Left renal cortex interstitium (tissue), 4 donors: Measurements from ENCODE around the gene ANAPC4. TPM values are rescaled to one million over a fixed set of nuclear protein-coding genes. Genes with fewer than 3 reads are reported as not detected.

Source experiments
- DNase-seq, 4 donors: peaks; one replicate each; pipeline ENCODE4 v3.0.0-alpha.2; 2013; ENCODE audit warnings: low read depth in 4 of 4, low spot score in 2 of 4, missing footprints in 1 of 4
- polyA plus RNA-seq, 4 donors: library from polyadenylated mRNA; unstranded; fragments of 120-200 nt; gene quantifications; one replicate each; pipeline ENCODE4 v1.2.1, GENCODE V29; 2013; ENCODE audit not compliant: insufficient read length in 4 of 4

ANAPC4 gene
- polyA plus RNA-seq, 4 donors = 33.4 to 63.5 (median 46.0) TPM

DNA sequence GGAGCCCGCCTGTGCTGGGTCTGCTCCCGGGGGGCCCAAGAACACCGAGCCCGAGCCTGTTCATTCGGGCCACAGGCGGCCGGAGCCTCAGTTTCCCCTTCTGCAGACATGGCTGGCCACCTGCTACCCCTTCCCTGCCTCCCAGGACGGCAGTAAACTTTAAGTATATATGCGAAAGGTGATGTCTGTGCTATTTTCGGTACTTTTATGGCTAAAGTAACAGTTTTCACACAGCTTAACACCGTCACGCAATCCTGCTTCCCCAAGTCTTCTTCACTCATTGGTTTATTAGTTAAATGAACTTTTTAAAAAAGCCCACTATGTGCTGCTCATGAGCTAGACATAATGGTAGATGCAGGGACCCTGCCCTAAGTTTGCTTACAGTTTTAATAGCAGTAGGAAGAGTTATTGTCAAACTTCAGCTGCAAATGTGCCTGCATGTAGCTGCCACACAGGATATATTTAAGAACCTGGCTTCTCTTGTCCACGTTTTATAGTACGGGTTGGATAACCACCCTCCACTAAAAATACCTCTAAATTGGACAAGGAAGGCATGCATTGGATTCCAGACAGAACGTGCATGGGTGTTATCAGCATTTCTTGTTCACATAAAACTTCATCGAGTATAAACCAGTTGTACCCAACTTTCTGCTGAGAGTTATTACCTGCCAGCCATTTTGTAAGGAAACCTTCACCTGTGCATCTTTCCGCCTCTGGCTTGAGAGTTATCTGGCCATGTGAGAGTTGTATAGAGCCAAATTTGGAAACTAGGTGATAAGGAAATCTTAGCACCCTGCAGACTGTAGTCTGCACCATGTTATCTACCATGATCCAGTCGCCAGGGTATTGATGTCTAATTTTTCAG lies 741 bp downstream of the ANAPC4 start:
- no peak for DNase-seq

- DNase-seq = no peak
These were observed 1.3 kb downstream of the ANAPC4 start for GRCh38 chr4:25378437-25378743.

GRCh38 chr4:25379591-25379990 lies 2.5 kb downstream of the ANAPC4 start:
- no peak for DNase-seq

DNA sequence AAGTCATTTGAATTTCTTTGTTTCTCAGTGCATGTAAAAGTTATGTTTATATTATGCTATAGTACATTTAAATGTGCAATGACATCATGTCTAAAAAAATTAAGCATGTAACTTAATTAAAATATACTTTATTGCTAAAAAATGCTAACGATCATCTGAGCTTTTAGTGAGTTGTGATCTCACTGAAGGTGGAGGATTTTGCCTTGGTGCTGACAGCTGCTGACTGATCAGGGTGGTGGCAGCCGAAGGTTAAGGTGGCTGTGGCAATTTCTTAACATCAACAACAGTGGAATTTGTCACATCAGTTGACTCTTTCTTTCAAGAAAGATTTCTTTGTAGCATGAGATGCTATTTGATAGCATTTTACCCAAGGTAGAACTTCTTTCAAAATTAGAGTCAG lies 6.6 kb downstream of the ANAPC4 start:
- DNase-seq = no peak

DNA sequence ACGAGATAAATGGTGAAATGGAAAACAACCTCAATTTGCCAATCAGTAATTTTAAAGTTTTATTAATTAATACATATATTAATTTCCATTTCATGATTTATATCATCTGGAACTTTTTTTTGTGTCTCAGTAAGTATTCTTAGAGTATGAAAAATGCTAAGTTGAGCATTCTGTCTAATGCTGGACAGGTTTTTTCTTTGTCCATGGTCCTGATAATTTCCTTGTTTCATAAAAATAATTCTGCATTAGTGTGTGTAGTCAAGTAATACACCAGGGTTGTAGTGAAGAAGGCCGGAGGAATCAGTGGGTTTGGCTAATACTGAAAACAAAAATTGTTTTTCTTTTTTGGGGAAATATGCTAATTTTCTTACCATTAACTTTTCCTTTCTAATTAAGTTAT lies 9.9 kb downstream of the ANAPC4 start:
- no peak for DNase-seq

DNA sequence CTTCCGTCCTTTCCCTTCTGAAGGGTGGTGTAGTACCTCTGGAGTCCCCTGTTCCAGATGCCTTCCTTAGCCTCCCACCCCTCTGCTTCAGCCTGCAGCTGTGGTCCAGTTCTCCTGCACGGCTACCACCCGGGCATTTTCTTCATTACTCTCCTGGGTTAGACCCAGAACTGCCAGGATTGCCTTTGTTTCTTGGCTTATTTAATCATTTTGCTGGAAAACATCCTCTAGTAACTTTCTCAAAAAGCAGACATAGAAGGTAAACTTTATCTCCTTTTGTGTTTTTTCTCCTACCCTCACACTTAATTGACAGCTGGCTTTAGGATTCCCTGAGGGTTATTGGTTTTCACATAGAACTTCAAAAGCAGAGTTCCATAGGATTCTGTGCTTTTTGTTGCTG lies 20.2 kb downstream of the ANAPC4 start:
- DNase-seq = no peak

- DNase-seq = no peak
These were observed 22.4 kb downstream of the ANAPC4 start for GRCh38 chr4:25399510-25399909.

GRCh38 chr4:25401066-25401465 lies 24.0 kb downstream of the ANAPC4 start:
- DNase-seq = no peak

DNA sequence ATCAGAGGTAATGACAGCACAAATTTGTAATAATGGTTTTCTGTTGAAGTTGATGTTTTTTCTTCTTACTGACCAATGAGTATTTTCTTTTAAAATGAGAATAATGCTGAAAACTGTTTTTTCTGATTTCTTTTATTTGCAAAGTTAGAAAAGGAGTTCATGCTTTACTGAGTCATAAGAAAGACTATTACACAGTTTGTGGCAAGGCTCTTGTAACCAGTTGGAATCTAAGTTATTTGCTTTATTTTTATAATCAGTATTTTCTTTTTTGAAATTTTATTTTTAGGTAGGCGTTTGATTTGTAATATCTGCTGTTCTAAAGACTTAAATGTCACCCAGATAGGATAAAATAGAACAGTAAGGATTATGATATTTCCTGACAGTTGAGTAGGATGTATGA lies 25.5 kb downstream of the ANAPC4 start:
- no peak for DNase-seq

DNA sequence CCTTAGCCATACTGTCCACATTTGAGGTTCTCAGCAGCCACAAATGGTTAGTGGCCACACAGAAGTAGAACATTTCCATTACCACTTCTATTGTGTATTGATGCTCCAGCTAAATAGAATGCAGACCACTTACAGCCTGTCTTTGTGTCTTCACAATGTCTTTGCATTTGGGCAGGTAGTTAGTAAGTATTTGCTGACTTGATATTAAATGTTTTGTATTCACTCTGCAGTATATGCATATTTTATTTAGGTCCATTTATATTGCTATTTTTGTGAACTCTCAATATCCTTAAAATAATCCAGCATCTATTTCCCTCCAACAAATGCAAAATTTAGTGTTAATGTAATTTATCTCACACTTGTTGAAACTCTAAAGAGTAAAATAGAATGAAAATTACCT lies 26.6 kb downstream of the ANAPC4 start:
- DNase-seq = no peak

DNA sequence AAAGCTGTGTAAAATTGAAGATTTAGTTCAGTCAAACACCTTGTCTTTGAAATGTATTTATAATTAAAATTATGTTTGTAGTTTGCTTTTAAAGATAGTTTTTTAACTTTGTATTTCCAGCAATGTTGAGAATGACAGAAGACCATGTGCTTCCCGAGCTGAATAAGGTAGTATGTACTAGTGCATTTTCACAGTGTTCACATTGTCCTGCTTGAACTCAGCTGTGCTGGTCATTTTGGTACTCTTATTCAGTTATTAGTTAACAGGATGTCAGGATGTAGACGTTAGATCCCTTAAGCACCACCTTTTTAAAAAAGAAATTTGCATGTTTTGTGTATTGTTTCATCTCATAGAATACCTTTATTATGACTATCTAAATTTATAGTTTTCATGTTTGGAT lies 28.4 kb downstream of the ANAPC4 start:
- no peak for DNase-seq

GRCh38 chr4:25406081-25406692 lies 29.1 kb downstream of the ANAPC4 start:
- no peak for DNase-seq

DNA sequence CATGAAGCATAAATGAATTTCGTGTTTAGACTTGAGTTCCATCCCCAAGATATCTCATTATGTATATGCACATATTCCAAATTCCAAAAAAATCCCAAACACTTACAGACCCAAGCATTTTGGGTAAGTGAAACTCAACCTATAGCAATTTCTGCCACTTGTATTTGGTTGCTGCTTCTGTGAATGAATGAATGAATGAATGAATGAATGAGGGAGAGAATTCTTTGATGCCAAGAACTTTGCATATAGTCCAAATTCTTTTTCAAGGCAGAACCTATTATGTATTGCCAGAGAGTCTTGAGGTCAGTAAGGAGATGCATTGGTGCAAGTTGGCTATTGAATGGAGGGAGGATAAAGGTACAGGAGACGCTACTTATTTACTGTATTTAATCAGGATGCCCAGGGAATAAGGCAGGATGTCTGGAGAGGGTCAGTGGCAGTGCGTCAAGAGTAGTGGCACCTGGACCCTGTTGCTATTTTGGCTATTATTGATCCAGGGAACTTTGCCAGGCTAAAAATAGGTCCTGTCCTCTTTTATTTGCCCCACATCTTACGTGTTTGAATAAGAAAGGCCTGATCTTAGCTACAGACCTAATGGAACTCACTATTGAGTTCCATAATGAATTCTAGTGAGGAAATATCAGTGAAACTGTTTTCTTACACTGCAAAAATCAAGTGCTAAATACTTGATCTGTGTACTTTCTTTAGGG lies 33.9 kb downstream of the ANAPC4 start:
- DNase-seq = no peak

DNA sequence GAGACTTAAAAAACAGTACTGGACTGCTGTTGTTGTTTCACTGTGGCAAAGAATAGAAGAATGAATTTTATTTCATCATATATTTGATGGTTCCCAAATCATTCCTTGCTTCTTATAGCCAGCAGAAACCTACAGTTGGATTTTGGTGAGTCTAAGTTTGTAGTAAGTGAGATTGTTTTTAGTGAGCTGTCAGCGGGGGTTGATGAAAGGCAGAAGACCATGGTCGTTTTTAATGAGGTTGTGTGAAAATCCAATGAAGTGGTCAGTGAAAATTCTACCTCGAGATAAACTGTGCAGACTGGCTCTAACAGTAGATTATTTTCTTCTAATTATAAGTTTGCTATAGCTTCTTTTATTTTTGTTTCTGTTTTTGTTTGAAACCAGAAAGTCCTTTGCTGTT lies 36.2 kb downstream of the ANAPC4 start:
- no peak for DNase-seq

GRCh38 chr4:25417014-25417413 lies 40.0 kb downstream of the ANAPC4 start:
- DNase-seq = no peak

GRCh38 chr4:25420931-25421330 lies 43.9 kb downstream of the ANAPC4 start:
- no peak for DNase-seq

DNA sequence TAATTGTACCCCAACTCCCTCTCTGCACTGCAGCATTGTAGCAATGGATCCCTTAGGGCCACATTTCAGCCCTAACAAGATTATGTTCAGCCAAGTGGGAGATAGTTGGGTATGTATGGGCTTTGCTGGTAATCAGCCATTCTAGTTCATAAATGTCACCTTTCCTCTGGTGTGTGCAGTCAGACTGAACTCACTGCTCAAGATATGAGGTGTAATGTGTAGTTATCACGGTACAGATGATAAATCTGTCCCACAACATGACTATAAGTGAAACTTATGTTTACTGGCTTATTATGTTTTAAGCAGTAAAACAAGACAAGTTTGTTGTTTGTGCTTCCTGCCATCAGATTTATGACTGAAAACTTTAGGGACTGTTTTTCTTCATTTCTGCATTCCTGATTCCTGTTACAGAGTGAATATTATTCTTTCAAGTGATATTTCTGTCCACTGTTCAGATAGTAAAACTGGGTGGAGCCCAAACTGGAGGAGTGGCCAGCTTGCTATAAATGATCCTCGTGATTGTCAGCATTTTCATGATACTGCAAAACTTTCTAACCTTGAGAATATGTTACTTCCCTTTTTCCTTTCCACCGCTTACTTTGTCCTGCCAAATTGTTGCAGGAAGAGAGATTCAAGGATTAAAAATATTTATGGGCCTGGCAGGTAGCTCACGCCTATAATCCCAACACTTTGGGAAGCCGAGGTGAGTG lies 44.9 kb downstream of the ANAPC4 start:
- no peak for DNase-seq

DNA sequence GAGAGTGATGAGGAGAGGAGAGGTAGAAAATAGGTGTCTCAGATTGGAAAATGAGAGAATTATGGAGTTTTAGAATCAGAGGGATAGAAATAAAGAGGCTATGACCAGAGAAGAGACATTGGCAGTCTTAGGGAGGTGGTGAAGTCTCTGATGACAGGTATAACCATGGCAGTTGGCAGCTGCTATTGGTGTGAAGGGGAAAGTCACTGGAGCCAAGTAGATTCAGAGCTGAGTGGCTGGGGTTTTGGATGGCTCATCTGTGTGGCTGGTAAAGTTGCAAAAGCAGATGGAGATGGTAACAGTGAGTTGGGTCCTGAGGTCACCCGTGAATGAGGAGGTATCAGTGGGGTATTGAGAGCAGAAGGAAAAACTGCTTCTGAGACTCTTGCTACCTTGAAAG lies 46.5 kb downstream of the ANAPC4 start:
- no peak for DNase-seq

DNA sequence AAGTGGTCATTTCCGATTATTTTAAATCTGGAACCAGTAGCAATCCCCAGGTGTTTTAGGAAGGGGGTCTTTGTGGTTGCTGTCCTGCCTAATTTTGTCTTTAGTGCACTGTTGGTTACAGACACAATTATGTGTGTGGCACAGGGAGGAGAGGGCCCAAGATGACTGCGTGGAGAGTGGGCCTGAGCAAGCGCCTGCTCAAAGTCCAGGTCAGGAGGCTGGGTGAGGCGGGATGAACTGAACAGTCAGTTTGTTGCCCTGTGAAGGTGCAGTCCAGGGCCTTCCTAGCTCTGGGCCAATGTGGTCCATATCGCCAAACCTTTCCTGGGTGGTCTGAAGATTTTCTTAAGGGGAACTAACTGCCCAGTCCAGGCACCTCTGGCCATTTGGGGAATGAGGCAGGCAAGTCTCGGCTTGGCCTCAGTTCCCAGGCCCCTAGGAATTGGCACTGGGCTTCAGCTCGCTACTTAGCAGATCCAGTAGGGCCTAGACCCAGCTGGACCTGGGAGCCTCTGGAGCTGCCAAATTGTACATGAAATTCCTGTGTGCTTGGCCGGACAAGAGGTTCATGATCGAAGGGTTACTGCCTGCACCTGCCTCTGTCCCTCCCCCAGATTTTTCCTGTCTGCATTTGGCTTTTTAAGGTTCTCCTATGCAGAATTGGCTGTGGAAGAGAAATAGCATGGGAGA lies 47.6 kb downstream of the ANAPC4 start:
- no peak for DNase-seq

DNA sequence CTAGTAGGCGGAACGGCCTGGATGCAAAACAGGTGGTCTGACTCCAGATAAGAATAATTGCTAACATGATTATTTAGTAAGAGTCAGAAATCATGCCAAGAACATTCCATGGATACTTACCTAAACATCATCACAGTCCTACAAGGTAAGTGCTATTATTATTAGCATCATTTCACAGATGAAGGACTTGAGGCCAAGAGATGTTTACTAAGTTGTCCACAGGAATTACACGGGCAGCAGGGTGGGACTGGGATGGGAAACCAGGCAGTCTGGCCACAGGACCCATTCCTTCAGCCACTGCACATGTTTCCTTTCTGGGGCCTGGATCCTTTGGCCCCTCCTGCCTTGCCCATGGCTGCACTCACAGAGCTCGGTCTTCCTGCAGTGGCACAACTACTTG lies 48.3 kb downstream of the ANAPC4 start:
- no peak for DNase-seq

DNA sequence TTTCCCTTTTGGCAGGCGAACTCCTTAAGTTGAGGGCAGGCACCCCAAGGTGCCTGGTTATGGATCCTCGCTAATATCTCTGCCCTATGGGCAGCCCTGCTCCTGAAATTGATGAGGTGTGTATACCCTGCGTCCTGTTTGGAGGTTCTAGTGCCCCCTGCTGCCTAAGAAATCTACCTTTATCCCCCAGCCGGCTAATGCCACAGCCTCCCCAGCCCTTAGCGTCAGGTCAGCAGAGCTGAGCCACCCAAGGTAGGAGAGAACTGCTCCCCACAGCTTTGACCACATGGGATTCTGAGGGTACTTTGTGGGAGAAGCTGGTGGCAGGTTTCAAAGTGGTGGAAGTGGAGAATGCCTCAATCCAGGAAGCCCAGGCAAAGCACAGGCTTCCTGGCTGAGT lies 50.8 kb downstream of the ANAPC4 start:
- DNase-seq = no peak
